ENCODE results near the gene COX17.
"Not testable (repeated sequence)": the region's sequence is repeated elsewhere in the genome, so short reads cannot be mapped to it uniquely, and the experiment has no call there.

Gene COX17, protein sequence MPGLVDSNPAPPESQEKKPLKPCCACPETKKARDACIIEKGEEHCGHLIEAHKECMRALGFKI

DNA sequence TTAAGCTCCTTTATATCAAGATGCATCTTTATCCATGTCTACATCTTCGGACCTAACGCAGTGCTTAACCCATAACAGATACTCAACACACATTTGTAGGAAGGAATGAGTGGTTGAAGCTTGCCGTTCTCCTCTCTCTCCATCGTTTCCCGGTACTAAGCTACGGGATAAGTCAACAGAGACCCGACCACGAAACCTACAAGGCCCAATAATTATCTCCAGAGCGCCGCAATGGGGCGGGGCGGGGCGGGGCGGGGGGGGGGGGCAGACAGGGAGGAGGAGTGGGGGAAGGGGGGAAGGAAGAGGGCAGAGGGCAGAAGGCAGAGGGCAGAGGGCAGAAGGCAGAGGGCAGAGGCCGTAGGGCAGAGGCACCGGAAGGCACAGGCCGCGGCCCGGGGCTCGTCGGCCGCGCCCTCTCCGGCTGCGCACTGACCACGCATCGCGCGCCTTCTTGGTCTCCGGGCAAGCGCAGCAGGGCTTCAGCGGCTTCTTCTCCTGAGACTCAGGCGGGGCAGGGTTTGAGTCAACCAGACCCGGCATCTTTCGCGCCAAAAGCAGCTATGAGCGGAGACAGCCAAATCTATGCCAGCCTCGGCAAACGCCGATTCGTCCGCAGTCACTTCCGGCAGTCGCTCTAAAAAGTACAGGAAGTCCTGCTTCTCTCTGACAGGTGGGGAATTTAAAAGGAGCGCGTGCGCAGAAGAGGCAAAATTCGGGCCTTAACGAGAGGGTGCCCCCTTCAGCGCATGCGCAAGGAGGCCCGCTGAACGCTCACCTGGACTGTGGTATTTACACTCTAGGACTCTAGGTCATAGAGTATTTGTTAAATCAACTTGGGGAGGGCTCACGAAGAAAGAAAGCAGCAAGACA lies at the start of gene COX17:
TSS of gene COX17 (minus strand) at position 636 of the 870 bp plus-strand sequence. CDS start at position 540, 96 bp downstream.
- DNase-seq: peak; percentile 99

DNA sequence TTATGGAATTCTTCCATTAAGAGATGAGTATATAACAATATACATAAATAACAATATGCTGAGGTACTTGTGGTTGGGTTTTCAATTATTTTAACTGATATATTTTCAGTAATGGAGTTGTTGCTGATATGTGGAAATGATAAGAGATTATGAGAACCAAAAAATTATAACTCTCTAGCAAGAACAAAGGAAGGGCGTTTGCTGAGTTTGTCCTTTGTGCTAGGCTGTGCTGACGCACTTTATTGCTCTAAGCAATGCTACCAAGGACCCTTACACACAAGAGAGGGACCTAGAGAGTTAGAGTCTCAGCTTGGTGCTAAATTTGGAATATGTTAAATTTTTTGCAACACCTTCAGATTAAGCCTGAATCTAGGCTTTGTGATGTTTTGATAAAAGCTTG lies 49.7 kb upstream of the COX17 start:
- no peak for DNase-seq

DNA sequence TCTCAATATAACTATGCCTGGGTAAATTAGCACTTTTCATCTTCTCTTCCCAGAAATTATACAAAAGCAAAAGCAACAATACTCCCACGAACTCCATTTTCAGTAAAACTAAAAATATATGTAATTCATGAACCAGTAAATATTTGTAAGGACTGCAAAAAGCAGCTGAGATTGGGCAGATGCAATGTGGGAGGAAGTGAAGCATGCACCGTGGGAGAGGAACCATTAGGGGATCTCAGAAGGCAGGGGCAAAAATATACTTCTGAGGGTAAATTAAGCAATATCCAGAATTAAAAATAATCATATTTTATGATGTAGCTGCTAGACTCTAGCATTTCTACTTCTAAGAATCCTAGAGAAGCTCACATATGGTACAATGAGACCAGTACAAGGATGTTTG lies 45.8 kb upstream of the COX17 start:
- no peak for DNase-seq

DNA sequence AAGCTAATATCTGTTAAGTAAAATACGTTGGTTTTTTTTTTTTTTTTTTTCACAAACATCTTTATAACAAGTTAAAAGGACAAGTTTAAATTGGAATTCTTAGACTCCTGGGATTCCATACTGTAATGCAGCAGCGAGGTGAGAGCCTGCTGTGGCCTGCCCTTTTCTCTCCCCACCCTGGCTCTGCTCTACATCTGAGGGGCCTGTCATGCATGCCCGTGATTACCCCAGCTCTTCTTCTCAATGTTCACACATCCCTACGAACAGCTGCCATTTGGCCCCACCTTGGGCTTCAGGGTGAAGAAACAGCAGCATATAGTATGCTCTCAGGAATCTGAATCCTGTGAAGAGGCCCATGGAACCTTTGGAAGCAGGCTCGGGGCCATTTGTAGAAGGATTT lies 40.3 kb upstream of the COX17 start:
- DNase-seq: no peak

DNA sequence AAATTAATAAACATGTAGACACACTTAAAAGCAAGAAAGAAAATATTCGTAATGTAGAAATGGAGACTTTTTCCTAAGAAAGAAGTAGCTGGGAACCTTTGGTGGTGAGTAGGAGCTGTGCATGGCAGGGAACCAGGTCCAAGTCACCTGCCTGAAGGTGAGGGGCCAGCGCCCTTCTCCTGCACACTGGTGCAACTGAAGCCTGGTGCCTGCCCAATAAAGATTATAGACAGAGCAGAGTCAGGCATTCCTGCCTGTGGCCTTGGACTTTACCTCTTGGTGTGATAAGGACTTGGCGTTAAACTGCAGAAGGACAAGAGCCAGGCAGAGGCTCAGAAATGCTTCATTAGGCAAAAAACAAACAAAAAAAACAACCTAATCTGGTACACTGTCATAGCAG lies 39.8 kb upstream of the COX17 start:
- DNase-seq: no peak

DNA sequence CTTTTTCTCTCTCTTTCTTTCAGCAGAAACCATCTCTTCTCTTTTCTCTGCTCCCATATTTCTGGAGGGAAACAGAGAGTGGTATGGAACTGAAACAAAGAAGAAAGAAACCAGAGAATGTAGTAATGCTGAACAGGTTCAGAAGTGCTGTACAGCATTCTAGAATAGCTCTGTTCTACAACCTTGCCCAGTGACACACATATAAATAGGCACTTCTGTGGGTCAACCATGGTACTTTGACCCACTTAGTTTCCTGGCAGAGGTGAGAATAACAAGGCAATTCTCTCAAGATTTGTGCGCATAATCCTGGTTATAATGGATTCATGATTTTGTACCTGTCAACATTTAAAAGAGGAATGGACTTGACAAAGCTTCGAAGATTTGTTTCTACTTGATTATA lies 37.9 kb upstream of the COX17 start:
- DNase-seq: no peak

DNA sequence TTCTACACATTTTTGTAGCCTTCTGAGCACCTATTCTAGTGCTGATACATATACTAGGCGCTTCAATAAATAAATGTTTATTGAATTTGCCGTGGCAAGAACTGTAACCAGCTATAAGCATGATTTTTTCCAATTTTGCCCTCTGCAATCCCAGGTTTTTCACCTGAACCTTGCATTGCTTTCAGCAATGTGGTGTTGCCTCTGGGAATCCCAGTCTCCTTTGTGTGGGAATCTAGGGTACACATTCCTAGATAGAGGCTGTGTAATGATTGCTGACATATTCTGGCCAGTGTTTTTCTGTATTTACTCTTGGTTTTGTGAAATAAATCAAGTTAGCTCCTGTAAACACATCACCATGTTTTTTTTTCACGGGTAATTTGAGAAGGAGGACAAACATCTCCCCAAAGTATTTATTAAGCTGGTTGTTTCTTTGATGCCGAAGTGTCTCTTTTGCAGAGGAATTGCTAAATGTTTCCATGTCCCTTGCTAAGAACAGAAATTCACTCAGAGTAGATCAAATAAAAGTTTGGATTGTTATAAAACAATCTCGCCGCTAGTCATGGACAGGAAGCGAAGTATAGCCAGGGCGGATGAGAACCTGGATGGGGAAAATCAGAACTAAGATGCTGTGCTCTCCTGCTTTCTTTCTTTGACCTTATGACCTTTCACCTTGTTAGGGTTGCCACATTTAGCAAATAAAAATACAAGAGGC lies 26.8 kb upstream of the COX17 start:
- DNase-seq: no peak

DNA sequence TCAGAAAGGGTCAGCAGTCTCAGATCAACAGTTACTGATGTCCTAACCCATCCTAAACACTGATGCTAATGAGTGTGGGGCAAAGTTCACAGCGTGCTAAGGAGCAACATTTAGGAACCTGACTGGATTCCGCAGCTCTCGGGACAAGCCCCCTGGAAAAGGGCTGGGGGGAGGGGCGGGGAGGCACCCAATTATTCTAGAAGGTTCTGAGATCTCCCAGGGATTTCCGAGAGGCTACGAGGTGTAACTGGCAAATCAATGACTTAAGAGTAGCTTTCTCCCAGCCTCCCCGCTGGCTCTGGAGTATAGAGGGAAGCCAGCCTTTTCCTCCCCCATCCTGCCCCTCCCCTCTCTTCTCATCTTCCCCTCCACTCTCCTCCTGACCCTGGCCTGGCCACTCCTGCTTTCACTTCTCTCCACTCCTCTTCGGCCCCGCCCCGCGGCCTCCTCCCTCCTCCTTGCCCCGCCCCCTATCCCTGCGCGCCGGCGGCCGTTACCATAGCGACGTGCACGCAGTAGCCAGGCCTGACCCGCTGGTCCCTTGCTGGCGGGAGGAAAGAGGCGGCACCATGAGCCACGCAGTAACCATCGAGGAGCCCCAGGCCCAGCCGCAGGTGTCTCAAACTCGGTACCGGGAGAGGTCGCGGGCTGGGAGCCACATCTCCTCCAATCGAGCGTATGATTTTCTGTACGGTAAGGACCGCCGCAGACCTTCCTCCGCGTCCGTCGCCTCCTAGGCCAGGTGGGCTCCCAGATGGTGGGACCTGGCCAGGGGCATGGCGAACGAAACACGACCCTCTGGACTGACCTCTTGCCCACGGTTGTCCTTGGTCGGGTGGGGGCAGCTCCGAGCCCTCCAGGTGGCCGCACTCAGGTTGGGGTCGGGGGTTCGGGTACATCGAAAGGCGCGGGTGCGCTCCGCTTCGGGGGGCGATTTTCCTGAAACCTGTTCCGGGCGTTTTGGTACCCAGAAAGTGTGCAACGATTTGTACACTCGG lies 25.6 kb upstream of the COX17 start, which contains the start of gene CFAP91:
TSS of gene CFAP91 (plus strand) at position 493 of the 998 bp plus-strand sequence. CDS start at position 570, 77 bp downstream.
- peak; percentile 94 for DNase-seq

DNA sequence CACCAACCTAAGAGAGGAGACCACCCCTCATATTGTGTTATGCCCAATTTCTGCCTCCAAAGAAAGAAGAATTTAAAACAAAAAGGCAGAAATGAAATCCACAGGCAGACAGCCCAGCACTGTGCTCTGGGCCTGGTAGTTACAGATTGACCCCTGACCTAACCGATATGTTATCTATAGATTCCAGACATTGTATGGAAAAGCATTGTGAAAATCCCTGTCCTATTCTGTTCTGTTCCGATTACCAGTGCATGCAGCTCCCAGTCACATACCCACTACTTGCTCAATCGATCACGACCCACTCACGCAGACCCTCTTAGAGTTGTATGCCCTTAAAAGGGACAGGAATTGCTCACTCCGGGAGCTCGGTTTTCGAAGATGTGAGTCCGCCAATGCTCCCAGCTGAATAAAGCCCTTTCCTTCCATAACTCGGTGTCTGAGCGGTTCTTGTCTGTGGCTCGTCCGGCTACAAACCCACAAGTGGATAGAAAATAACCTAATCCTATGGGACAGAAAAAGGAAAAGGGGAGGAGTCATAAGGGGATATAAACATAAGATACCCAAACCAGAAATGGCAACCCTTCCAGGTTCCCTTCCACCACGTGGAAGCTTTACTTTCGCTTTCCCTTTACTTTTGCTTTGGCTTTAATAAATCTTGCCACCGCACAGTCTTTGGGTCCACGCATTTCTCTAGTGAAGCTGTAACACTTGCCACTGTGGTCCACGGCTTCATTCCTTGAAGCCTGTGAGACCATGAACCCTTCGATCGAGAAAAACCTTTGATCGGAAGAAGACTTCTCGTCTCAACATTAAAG lies 23.9 kb upstream of the COX17 start:
- no peak for DNase-seq

DNA sequence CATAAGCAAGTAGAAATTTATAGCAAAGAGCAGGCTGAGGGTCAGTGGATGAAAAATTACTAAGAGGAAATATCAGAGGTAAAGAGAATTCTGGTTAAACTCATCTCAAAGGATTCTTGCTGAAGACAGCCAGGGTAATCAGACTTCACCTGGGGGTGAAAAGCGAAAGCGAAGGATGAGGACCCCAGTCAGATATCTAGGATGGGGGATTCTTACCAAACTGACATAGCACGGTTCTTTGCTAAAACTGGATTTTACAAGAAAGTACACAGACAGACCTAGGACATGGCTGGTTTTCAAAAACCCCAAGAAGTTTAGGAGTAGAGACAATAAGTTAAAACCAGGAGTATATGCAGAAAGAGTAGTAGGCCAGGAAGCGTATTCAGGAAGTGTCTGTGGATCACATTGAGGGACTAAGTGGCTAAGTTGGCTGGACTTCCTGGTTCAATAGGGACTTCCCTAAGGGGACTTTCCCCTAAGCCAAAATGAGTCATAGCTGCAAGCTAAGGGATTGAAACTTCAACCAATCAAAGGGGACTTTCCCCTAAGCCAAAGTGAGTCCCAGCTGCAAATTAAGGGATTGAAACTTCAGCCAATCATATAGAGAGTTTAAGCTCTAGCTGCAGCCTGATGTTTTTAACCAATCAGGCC lies 23.2 kb upstream of the COX17 start:
- no peak for DNase-seq

DNA sequence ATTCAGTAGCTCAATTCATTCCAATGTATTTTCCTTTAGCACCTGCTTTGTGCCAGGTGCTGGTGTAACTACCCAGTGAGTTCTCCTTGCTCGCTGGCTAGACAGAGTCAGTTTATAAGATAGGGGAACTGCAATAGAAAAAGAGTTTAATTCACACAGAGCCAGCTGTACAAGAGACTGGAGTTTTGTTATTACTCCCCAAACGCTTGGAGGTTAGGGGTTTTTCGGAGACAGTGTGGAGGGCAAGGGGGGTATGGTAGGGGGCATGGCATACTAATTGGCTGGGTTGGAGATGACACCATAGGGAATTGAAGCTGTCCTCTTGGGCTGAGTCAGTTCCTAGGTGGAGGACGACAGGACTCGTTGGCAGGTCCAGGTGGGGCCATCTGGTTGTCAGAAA lies 20.2 kb upstream of the COX17 start:
- no peak for DNase-seq

DNA sequence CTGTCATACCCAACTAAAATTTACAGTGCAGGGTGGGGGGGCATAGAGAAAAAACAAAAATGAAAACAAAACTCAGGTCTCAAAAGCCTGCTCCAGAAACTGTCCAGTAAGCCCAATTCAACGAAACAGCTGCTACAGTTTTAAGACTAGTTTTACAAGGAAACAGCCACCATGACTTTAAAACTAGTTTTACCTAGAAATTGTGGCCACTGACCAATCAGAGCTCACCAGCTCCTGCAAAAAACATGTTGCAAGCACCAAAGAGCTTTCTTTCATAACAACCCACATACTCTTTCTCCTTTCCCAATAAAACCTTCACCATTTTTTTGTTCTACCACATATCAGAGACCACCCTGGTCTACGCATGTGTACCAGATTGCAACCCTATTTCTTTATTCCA lies 18.3 kb upstream of the COX17 start:
- no peak for DNase-seq

DNA sequence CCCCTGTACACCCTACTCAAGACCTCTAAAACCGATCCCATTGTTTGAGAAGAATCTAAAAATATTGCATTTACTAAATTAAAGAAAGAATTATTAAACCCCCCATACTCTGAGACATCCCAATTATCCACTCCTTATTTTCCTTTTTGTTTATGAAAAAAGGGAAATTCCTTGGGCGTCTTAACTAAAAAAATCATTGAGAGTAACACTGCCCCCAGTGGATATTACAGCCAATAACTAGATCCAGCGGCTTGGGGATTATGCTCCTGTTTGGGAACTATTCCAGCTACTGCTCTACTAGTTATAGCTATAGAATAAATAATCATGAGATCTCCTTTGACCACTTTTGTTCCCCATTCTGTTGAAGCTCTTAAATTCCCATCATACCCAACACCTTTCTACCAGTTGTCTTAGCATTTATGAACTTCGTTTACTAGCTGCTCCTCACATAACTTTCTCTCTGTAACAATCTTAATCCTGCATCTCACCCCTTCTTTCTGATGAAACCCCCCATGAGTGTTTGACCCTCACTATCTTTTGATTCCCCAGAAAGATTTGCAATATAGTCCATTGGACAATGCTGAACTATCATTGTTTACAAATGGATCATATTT lies 12.9 kb upstream of the COX17 start:
- no peak for DNase-seq

DNA sequence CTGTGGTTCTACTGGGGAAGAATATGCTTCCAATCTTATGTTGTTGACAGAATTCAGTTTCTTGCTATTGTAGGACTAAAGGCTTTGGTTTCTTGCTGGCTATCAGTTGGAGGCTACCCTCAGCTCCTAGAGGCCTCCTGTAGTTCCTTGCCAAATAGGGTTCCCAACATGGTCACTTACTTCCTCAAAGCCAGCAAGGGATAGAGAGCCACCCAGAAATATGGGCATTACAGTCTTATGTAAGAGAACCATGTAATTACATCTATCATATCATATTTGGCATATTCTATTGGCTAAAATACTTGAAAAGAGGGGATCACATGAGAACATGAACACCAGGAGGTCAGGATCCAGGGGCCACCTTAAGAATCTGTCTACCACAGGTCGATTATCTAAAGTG lies 6.2 kb upstream of the COX17 start:
- no peak for DNase-seq

DNA sequence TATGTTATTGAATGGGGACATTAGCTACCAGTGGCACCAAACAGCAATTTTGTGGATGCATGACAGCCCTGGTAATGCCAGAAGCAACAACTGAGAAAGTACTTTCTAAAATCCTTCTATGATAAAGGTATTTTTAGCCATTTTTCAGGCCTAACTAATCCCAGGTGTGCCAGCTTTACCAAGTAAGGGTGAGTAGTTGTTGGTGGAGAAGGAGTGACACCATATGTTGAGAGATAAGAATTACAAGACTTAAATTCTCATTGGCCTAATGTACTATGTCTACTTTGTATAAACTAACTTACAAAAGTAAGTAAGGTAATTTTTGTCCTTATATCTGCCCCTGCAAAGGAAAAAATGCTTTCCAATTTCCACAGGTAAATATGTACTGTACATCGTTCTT lies 4.1 kb upstream of the COX17 start:
- no peak for DNase-seq

DNA sequence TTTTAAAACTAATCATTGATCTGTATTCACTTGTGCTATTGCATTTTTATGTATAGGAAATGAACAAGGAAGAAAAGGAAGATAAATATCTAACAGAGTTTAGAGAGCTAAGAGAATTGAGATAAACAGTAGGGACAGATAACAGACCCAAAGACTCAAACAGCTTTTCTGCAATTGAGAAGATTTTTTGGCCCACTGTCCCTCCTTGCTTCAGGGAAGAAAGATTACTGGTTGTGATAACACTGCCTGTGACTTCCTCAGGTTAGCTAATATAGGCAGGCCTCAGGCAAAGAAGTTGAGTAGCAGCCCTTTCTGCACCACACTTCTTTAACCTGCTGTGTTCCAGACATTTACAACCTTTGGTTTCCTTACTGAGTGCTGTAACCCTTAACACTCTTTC lies 2.7 kb upstream of the COX17 start:
- no peak for DNase-seq

DNA sequence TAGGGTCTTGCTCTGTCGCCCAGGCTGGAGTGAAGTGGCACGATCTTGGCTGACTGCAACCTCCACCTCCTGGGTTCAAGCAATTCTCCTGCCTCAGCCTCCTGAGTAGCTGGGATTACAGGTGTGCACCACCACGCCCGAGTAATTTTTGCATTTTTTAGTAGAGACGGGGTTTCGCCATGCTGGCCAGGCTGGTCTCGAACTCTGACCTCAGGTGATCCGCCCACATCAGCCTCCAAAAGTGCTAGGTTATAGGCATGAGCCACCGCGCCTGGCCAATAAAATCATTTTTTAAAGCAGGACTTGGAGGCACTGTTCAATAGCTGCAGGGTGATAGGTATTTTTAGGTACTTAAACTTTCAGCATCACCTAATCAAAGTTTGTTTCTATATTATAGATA lies 1.0 kb upstream of the COX17 start:
- not testable (repeated sequence) for DNase-seq

DNA sequence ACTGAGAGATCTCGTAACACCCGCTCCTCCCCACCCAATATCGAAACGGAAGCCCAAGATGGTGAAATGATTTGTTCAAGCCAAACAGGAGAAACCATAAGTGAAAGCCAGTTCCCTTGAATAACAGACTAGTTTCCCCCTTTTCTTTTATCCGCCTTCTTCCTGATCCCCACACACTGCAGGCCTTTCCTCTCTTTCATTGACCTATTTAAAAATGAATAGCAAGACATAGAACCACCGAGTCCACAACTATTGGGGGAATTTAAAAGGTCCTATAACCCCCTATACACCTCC lies 382 bp upstream of the COX17 start:
- DNase-seq: no peak

DNA sequence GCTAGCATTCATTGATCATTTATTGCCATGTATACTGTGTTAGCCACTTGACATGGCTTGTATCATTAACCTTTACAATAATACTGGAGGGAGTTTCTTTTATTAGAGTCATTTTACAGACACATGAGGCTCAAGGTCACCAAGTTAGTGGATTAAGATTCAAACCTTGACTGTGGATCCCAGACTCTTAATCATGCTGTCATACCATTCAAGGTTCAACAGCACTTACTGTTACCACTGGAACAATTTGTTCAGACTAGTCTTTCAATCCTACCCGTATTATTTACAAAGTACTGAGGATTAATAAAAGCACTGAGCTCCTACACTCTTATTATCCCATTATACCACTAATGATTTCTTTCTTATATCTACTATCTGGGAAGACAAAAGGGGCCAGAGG lies 1.2 kb downstream of the COX17 start:
- DNase-seq: no peak

DNA sequence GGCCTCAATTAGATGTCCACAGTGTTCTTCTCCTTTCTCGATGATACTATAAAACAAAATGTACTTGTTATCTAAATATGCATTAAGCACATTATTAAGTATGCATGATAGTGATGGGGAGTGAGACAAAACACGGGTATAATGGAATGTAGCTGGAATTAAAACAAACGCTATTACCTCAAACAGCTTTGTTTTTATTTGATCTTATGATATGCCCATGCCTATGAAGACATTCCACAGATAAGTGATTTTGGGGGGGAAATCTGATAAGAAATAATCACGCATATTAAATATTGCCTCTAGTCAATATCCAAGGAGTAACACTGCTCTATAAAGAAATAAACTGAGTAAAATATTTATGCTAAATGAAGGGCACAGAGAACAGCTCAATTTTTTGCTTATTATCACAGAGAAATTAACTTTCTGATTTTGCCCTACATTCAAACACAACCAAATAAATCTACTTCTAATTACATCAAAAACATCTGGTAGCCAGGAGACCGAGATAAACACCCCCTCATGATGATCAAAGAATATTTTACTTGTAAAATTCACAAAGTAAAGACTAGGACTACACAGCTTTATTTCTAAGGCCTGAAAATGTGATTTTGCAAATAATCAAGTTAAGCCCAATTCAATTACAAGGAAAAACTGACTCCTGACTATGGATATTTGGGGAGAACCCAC lies 1.9 kb downstream of the COX17 start:
- DNase-seq: no peak

DNA sequence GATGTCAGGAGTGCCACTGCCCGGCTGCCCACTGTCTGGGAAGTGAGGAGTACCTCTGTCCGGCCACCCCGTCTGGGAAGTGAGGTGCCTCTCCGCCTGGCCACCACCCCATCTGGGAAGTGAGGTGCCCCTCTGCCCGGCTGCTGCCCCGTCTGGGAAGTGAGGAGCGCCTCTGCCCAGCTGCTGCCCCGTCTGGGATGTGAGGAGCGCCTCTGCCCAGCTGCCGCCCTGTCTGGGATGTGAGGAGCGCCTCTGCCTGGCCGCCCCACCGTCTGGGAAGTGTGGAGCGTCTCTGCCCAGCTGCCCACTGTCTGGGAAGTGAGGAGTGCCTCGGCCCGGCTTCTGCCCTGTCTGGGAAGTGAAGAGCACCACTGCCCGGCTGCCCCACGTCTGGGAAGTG lies 3.3 kb downstream of the COX17 start:
- no peak for DNase-seq
